HG03064 (cell line): Measurements from ENCODE around the gene CCL4L2.
A peak's percentile ranks its signal among the peaks of the same experiment; 100 is the strongest.
"Not testable (repeated sequence)": the region's sequence is repeated elsewhere in the genome, so short reads cannot be mapped to it uniquely, and the experiment has no call there.

Source experiments
- ATAC-seq: cut with Tn5 transposase; IDR thresholded peaks from one replicate; pipeline ENCODE4 v1.9.1; 2021; ENCODE audit warnings: low read depth; ENCODE audit not compliant: unreplicated experiment

The CCL4L2 gene

GRCh38 chr17:36210439-36211211 lies at the start of gene CCL4L2:
CCL4L2 (plus strand) TSS chr17:36211063.
- peak; percentile 70 for ATAC-seq

- ATAC-seq: not testable (repeated sequence)
Observed at GRCh38 chr17:36168836-36169235, 42.0 kb upstream of the CCL4L2 start.

DNA sequence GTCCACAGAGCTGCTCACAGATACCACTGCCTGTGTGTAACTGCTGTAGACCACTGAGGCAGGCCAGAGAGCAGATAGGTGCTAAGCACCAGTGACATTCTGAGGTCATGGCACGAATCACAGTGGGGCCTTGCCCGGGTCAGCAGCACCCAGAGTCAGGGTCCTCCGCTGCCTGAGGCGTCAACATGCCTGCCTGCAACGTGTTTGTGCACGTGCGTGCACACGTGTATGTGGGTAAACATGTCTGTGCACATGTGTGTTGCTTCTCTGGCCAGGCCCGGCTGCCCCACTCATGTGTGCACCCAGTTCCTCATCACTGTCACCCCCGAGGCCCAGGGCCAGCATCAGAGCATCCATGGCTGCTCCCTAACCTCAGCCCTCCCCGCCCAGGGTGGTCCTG lies 34.3 kb upstream of the CCL4L2 start, which contains the start of gene TBC1D3B:
Gene TBC1D3B, minus strand, starts transcription at position 101 of the 400 bp plus-strand sequence. CDS start 1,586 bp downstream, outside the sequence.
- ATAC-seq: not testable (repeated sequence)

DNA sequence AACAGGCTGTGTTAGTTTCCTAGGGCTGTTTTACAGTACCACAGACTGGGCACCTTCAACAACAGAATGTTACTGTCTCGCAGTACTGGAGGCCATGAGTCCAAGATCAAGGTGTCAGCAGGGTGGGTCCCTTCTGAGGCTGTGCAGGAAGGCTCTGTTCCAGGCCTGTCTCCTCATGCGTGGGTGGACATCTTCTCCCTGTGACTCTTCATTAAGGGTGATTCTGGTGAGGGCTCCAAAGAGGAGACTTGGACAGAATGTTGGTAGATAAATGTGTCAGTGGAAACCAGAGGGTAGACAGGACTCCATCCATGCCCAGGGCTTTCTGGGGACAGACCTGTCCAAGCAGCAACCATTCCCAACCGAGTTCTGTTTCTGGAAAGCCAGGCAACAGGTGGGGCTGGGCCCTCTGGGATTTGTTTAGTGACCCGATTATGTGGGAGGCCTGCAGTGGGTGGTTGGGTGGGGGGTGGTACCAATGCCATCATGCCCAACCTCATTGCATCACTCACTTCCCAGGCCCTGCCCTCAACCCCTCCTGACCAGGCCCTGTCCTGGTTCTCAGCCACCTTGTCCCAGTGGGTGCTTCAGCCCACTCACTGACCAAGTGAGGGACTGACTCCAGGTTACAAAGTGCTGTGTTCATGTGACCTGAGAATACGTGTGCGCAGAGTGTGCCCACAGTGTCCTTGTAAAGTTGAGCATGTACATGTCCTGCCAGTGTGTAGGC lies 29.3 kb upstream of the CCL4L2 start:
- ATAC-seq: not testable (repeated sequence)

- ATAC-seq: no peak
Observed at GRCh38 chr17:36182176-36183000, 28.5 kb upstream of the CCL4L2 start.

GRCh38 chr17:36183001-36183971 lies 27.6 kb upstream of the CCL4L2 start:
- ATAC-seq: no peak

DNA sequence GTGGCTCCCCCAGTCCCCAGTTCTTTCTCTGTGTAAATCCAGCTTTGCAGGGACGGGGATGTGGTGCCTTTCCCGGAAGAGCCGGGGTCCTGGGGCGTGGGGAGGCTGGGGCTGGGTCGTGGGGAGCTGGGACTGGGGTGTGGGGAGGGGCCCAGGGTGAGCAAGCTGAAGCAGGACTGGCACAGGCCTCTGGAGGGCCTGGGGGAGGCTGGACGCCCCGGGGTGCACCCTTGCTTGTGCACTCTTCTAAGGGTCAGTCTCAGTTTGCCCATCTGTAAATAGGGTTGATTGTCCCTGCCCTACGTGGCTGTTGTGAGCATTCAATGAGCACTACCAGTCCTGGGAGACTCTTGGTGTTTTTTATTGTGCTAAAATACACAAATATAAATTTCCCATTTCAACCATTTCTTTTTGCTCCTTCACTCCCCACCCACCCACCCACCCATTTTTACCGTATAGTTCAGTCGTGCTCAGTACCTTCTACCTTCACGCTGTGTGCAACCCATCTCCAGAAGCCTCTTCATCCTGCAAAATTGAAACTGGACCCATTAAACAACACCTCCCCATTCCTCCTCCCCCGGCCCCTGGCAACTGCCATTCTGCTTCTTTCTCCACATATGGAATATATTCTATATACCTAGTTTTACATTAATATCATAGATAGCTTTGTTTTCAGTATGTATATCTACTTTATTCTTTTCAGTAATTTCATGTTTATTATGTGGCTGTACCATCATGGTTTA lies 26.7 kb upstream of the CCL4L2 start:
- no peak for ATAC-seq

DNA sequence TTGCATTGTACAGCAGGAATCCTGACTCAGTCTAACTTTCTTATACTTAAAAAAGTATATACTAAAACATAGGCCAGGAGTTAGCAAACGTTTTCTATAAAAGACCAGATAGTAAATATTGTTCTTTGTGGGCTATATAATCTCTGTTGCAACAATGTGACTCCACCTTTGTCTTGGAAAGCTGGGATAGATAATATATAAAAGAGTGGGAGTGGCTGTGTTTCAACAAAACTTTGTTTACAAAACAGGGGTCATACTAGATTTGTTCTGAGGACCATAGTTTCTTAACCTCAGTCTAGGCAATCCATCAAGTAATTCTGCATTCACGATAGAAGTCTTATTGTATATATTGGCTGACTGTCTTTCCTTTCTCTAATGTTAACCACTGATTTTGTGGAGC lies 25.4 kb upstream of the CCL4L2 start:
- no peak for ATAC-seq

- ATAC-seq: not testable (repeated sequence)
Observed at GRCh38 chr17:36186810-36187763, 23.8 kb upstream of the CCL4L2 start.

GRCh38 chr17:36187943-36188665 lies 22.8 kb upstream of the CCL4L2 start:
- ATAC-seq: not testable (repeated sequence)

DNA sequence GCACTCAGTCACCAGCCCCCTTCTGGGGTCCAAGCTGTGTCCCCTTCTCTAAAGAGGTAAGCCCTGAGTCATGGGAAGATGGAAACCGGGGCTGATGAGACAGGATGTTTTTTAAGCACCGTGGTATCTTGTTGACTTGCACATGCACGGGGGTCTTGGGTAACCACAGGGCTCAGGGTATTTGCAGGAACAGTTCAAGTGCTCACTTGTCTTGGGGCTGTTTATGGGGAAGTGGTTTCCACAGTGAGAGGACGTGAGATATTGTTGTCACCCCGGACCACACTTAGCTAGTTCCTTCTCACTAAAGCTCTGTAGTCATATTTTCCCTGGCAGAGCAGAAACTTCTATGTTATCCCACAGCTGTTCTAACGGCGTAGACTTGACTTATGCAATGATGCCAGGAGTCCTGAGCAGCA lies 22.0 kb upstream of the CCL4L2 start:
- no peak for ATAC-seq

DNA sequence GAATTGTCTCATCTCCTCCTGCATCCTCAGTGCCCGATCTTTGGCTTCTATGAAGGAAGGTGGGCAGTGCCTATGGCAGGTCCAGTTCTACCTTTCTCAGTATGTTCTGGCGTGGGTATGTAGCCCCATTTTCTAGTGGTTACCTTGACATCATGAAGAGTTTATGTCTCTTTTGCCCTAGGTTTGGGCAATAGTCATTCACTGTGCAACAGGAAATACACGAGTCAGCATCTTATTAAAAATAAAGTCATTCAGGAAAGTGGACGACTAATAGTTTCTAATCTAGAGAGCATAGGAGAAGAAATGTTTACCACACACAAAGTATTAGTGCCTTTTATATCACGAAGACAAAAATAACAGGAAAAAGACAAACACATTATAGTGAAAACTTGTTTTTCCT lies 20.9 kb upstream of the CCL4L2 start:
- not testable (repeated sequence) for ATAC-seq

GRCh38 chr17:36190549-36191330 lies 20.1 kb upstream of the CCL4L2 start:
- ATAC-seq: not testable (repeated sequence)

DNA sequence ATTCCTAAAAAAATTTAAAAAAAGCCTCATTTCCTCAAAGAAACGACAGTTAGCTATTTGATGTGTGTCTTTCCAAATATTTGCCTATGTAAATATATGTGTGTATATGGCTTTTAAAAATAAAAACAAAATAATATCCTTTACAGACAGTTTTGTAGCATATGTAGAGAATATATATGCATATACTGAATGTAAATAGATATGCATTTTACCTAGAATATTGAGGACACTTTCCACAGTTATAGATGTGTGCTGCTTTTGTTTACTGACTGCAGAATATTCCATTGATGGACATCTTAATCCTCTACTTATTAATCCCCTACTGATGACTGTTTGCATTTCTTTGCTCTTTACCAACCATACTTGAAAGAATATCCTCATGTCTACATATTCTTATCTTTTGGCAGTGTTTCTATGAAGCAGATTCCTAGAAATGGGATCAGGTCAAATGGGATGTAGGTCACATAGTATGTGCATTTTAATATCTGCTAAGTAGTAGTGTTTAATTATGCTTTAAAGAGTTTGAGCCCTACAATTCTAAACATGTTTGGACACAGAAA lies 17.6 kb upstream of the CCL4L2 start:
- ATAC-seq: no peak

- ATAC-seq: not testable (repeated sequence)
Observed at GRCh38 chr17:36194147-36194831, 16.6 kb upstream of the CCL4L2 start.
